Ishikawa (cell line): ENCODE measurements around the gene ALOX5AP.

Source experiments
- CEBPB ChIP-seq: IDR thresholded peaks from 2 replicates; pipeline ENCODE4 v1.6.1; 2012
- EGR1 ChIP-seq: IDR thresholded peaks from 2 replicates; pipeline ENCODE4 v1.6.1; 2012
- EP300 ChIP-seq: IDR thresholded peaks from 2 replicates; pipeline ENCODE4 v1.6.1; 2012; ENCODE audit warnings: borderline replicate concordance
- FOXM1 ChIP-seq: IDR thresholded peaks from 2 replicates; pipeline ENCODE4 v1.6.1; 2012; ENCODE audit warnings: low read depth, borderline replicate concordance
- RAD21 ChIP-seq: IDR thresholded peaks from 2 replicates; pipeline ENCODE4 v1.6.1; 2012; ENCODE audit warnings: low read depth
- TCF12 ChIP-seq: IDR thresholded peaks from 2 replicates; pipeline ENCODE4 v1.6.1; 2012; ENCODE audit warnings: low read depth
- TEAD4 ChIP-seq: IDR thresholded peaks from 2 replicates; pipeline ENCODE4 v1.6.1; 2012
- USF1 ChIP-seq: IDR thresholded peaks from 2 replicates; pipeline ENCODE4 v1.6.1; 2012
- YY1 ChIP-seq: IDR thresholded peaks from 2 replicates; pipeline ENCODE4 v1.6.1; 2012; ENCODE audit warnings: low read depth
- TF ChIP-seq, protein P1 (sequence below): IDR thresholded peaks from 2 replicates; pipeline ENCODE4 v1.6.1; 2012
- TF ChIP-seq, protein P2 (sequence below): IDR thresholded peaks from 2 replicates; pipeline ENCODE4 v1.6.1; 2012; ENCODE audit warnings: low read depth, mild to moderate bottlenecking

GRCh38 chr13:30724778-30725177, 10.6 kb upstream of the ALOX5AP start:
- TF ChIP-seq USF1 (no peak), TCF12 (no peak), TEAD4 (no peak), EP300 (no peak), FOXM1 (no peak), RAD21 (no peak), EGR1 (no peak), CEBPB (no peak), YY1 (no peak)
- TF ChIP-seq, protein P1, sequence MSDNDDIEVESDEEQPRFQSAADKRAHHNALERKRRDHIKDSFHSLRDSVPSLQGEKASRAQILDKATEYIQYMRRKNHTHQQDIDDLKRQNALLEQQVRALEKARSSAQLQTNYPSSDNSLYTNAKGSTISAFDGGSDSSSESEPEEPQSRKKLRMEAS: no peak
- TF ChIP-seq, protein P2, sequence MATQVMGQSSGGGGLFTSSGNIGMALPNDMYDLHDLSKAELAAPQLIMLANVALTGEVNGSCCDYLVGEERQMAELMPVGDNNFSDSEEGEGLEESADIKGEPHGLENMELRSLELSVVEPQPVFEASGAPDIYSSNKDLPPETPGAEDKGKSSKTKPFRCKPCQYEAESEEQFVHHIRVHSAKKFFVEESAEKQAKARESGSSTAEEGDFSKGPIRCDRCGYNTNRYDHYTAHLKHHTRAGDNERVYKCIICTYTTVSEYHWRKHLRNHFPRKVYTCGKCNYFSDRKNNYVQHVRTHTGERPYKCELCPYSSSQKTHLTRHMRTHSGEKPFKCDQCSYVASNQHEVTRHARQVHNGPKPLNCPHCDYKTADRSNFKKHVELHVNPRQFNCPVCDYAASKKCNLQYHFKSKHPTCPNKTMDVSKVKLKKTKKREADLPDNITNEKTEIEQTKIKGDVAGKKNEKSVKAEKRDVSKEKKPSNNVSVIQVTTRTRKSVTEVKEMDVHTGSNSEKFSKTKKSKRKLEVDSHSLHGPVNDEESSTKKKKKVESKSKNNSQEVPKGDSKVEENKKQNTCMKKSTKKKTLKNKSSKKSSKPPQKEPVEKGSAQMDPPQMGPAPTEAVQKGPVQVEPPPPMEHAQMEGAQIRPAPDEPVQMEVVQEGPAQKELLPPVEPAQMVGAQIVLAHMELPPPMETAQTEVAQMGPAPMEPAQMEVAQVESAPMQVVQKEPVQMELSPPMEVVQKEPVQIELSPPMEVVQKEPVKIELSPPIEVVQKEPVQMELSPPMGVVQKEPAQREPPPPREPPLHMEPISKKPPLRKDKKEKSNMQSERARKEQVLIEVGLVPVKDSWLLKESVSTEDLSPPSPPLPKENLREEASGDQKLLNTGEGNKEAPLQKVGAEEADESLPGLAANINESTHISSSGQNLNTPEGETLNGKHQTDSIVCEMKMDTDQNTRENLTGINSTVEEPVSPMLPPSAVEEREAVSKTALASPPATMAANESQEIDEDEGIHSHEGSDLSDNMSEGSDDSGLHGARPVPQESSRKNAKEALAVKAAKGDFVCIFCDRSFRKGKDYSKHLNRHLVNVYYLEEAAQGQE: no peak
